Uterus (tissue), 2 donors: ENCODE results near the gene MFSD8.

Experiments
- POLR2A ChIP-seq, 2 donors: fragments of 450-650 bp; IDR thresholded peaks; one replicate each; pipeline ENCODE4 v1.6.1; 2016; ENCODE audit warnings: antibody characterized with exemption in 2 of 2, mild to moderate bottlenecking in 1 of 2, moderate library complexity in 1 of 2
- TF ChIP-seq, protein P1 (sequence below), 4 experiments: fragments of 200-600 bp in 2 of 4; fragments of 450-650 bp in 2 of 4; sonication (generic) in 2 of 4; IDR thresholded peaks; one replicate each; pipeline ENCODE4 v1.5.1; 2016 to 2019; ENCODE audit warnings: antibody characterized with exemption in 4 of 4, mild to moderate bottlenecking in 2 of 4, moderate library complexity in 1 of 4

- TF ChIP-seq, protein P1, sequence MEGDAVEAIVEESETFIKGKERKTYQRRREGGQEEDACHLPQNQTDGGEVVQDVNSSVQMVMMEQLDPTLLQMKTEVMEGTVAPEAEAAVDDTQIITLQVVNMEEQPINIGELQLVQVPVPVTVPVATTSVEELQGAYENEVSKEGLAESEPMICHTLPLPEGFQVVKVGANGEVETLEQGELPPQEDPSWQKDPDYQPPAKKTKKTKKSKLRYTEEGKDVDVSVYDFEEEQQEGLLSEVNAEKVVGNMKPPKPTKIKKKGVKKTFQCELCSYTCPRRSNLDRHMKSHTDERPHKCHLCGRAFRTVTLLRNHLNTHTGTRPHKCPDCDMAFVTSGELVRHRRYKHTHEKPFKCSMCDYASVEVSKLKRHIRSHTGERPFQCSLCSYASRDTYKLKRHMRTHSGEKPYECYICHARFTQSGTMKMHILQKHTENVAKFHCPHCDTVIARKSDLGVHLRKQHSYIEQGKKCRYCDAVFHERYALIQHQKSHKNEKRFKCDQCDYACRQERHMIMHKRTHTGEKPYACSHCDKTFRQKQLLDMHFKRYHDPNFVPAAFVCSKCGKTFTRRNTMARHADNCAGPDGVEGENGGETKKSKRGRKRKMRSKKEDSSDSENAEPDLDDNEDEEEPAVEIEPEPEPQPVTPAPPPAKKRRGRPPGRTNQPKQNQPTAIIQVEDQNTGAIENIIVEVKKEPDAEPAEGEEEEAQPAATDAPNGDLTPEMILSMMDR (IDR thresholded peaks at IDR 0.05) = no peak
- TF ChIP-seq POLR2A (IDR thresholded peaks at IDR 0.05) = no peak
These were observed 32.8 kb upstream of the MFSD8 start for GRCh38 chr4:127997534-127998388.
